NCI-H526 treated with DMSO at 0.1 percent for 48 hours (cell line): ENCODE data around the gene SLIT3.
"Not testable (repeated sequence)": the region's sequence is repeated elsewhere in the genome, so short reads cannot be mapped to it uniquely, and the experiment has no call there.

Experiments
- DNase-seq: peaks from one replicate; lab custom pipeline; 2025; lab: John Stamatoyannopoulos, UW

Gene SLIT3

DNA sequence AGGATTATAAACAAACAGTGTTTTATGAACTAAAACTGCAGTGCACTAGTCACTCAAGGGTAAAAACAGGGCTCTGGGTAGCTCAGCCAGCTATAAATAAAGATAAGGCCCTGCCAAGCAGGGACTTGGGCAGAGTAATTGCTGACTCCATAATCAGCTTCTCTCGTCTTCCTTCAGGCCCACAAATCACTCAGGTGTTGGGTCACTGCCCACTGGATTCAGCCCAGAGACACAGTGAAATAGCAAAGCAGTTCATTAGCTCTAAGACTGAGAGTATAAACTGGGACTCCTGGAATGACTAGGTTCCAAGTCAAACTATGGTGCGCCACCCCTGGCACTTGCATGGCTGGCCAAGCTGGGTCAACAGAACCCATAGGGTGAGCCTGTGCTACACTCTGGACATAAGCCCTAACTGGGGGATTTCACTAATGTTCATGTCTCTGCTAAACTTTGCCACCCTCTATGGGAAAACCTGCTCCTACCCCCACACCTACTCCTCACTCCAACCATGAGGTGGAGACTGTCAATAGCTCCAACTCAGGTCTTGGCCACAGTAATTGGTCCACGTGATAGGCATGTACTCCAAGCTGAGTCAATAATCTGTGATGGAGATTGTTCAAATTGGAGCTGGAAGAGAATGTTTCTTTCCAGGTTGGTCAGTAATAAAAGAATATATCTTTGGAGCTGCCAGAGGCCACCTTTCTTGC lies 158.5 kb downstream of the SLIT3 start:
- DNase-seq: no peak

DNA sequence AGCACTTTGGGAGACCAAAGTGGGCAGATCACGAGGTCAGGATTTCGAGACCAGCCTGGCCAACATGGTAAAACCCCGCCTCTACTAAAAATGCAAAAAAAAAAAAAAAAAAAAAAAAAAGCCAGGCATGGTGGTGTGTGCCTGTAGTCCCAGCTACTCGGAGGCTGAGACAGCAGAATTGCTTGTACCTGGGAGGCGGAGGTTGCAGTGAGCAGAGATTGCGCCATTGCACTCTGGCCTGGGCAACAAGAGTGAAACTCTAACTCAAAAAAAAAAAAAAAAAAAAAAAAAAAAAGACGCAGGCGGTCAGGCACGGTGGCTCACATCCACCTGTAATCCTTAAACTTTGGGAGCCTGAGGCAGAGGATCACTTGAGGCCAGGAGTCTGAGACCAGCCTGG lies 160.7 kb downstream of the SLIT3 start:
- not testable (repeated sequence) for DNase-seq

DNA sequence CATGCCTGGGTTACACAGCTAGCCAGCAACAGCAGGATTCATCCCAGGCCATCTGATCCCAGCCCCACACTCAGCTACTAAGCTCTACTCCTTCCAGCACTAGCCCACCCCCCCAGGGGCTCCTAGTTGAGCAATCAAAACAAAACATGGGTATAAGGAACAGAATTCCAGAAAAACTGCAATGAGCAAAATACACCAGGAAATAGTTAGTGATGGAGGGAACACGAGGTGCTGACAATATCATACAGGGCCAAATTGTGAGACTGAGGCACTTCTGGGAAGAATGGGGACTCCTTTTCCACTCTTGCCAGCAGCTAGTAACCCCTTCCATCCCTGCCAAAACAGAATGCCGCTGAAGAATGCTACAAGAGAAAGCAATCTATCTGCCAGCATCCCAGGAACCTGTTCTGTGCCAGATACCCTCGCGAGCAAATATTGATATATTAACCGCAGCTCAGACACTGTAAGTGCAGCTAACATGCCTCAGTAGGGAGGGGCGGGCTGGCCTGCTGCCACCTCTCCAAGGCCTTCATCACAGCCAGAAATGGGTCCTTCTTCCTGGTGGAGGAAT lies 161.4 kb downstream of the SLIT3 start:
- no peak for DNase-seq

DNA sequence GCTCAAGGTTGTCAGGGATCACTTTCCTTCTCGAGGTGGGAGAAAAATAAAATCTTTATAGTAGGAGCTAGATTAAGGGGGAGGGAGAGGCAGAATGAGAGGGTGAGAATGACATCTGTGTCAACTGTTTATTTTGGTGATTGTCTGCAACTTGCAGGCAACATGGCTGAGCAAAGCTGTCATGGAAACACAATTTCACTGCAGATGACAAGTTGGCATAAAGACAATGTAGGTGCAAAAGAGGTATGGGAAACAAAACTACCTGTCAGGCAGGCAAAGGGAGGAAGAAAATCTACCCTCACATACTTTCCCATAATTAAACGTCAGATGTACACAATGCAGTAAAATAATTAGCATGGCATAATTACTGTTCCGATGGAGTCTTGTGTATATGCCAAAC lies 167.4 kb downstream of the SLIT3 start:
- no peak for DNase-seq

DNA sequence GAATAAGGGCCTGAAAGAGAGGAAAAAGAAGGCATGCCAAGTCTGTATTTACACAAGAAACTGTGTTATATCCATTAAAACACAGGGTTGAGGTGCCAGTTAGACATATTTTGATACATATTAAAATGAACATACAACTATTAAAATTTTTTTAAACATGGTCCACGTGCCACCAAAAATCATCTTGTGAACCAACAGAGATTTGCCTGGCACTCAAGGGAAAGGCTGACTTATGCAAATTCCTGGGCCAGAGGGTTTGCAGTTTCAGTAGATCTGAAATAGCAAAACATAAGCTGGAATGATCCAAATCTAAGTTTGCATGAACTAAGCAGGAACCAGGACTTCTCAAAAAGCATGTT lies 168.7 kb downstream of the SLIT3 start:
- no peak for DNase-seq

DNA sequence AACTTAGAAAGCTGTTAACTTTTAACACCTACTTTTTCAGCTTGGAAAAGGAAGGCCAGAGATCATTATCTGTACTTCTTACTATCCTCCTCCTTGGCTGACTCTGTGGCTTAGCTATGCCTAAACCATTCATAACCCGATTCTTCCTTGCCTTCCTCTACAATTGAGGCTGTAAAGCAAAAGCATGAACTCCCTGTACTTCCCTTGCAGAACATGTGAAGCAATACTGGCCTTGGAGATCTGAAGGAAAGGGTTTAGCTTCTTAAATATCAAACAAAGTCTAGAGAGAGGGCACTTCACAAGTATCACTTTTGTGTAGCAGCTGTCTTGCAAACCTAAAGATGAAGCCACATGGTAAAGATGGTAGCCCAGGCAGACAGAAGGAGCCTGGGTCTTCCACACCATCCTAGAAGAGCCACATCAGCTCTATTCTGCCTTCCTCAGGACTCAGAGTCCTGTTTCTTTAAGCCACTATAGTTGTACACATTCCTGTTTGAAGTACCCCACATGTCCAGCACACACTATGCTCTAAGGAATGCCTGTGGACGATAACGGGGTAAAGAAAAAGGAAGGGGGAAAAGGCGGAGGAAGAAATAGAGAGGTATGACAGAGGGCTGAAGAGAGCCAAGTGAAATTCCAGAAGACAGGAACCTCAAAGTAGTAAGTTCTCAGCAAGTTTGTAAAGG lies 169.2 kb downstream of the SLIT3 start:
- DNase-seq: no peak

DNA sequence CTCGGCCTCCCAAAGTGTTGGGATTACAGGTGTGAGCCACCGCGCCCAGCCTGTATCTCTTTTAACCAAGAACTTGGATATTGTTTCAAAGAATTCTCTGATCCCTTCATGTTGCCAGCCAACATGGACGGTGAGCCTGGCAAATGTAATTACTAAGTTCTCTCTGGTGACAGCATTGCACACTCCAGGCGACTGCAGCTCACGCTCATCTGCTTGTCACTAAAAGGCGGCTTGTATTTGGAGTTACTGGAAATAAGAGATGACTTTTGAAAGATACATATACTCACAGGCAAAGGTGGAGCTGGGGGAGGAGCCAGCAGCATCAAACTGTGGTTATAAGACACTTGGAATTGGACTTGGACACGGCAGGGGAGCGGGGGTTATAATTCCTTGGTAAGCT lies 172.3 kb downstream of the SLIT3 start:
- no peak for DNase-seq

DNA sequence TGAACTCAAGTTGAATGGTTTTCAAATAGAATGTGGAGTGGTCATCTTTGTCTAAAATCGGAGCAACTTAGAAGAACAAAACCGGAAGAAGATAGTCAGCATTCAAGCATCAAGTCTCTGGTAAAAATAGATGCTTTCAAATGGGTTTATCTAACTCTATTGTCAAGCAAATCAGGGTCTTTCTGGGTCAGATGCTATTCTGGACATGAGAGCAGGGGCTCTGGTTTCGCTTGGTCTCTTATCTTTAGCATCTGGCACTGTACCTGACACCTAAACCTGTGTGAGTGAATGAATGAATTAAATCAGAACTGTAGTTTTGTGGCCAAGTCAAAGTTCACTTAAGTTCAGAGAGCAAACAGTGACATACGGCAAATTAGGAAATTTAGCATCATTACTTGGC lies 173.5 kb downstream of the SLIT3 start:
- DNase-seq: no peak

DNA sequence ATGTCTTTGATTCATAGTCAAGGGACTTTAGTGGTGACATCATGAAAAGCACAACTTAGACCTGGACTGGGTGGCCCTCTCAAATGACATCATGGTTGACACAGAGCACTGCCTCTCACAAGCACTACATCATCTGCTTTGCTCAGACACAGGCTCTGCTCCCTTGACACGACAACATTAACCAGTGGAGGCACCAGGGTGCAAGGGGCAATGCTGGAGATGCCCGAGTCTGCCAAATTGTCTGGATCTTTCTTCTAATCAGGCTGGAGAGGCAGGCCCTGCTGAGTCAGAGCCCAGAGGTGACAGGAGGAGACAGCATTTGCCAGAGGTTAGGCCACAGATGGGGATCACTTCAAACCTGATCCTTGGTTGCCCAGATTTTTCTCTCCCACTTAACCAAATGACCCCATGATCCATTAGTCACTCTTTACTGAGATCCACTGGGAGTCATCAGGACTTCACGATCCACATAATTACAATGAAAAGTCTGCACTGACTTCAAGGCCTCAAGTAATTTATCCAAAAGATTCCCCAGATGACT lies 174.4 kb downstream of the SLIT3 start:
- DNase-seq: no peak

DNA sequence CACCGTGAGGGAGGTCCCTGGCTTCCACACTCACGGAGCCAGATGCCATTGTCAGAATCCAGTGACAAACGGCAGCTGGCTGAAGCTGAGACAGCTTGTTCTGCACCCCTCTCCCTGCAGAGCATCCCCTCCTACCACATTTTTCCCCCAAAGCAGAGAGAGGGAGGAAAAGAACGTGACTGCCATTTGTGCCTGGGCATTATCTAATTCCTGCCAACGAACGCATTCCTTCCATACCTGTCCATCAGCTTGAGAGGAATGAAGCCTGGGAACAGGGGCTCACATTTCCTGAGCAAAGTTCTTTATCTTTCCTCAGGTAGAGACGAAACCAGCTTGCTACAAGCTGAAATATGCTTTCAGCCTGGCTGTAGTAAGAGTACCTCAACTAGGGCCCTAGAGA lies 175.4 kb downstream of the SLIT3 start:
- DNase-seq: no peak

DNA sequence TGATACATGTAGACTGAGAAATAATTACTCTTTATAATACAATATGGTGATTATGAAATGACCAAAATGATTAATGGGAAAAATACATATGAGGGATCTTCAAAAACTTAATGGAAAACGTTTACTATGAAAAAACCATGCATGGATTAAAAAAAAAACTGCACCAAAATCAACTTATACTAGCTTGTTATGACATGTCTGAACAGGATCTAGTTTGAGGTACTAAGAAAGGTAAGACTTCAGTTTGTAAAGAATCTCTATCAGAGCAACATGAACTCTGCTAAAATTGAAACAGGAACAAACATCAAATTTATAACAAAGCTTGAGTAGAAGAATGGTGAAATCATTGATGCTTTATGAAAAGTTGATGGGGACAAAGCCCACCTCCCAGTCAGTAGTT lies 178.0 kb downstream of the SLIT3 start:
- no peak for DNase-seq

DNA sequence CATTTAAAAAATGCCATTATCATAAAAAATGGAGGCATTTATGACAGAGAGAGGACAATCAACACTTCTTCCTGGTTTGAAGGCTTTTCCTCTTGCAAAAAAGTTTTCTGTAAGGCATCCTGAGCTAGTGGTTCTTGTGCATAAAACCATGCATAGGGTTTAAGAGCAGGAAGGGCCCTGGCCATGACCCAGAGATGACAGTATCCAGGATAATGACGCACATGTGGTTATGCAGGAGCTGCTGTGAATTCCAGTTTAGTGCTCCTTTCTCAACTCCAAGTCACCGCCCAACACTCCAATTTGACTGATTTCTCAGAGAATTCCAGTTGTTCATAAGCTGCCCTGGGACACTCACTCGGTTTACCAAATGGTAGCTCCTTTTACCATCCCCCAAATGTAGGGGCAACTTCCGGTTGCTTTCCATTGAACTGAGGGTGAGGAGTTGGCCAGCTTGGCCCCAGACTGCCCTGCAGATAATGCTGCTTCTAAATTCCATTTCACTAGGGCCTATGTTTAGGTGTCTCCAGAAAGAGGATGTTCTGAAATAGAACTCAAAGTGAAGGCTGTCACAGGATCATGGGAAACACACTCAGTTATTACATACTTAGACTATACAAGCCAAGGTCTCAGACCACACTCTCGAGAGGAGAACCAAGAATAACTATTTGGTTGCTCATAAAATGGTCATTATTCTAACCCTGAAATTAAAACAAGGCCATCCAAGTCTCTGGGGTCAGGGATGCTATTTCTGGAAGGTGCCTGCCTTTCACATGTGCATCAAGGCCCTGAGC lies 179.1 kb downstream of the SLIT3 start:
- no peak for DNase-seq

DNA sequence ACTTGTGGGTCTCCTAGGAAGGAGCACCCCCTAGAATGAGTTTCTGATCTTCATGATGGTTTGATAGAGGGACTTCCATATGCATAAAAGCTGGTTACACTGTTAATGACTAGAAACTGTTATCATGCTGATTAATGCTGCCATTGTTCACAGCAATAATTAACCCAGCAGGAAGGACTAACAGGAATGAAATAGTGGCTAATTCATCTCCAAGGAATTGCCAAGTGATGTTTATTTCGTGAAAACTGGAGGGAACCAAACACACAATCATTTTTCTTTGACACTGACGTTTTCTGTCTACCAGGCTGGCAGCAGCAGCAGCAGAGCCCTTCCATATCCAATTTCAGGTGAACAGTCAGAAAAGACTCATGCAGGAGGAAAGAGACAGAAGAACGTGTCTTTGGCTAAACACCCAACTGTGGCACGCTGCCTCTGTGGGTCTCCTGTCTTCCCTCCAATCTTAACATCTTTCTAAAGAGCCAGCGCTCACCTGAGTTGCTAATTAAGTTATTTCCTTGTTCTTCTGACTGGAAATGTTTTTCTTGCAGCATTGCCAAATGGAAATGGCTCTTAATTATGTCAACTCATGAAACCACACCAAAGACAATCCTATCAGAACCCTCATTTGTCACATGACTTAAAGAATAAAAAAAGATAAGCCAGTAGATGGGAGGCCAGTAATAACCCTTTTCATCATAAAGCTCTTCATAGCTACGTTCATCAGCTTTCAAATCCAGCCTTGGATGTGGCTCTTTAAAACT lies 181.5 kb downstream of the SLIT3 start:
- DNase-seq: no peak

DNA sequence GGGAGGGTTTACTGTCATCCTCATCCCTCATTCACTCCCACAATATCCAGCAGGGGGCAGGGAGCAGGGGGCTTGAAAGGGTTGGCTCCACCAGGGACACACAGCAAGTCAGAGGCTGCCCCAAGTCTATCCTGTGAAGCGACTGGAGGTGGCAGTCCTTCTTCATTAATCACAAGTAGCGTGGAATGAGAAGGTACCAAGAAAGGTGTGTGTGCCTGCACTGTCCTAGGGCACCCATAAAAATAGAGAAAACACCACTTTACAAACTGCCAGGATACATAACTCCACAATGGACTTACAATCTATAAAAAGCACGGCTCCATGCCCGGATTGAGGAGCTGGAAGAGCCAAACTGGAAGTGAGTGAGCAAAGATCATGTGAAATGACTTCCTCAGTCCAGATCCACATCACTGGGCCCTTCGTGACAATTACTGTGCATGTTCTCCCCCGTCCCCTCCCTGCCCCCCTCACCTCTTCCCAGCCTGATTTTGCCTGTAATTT lies 183.9 kb downstream of the SLIT3 start:
- no peak for DNase-seq

DNA sequence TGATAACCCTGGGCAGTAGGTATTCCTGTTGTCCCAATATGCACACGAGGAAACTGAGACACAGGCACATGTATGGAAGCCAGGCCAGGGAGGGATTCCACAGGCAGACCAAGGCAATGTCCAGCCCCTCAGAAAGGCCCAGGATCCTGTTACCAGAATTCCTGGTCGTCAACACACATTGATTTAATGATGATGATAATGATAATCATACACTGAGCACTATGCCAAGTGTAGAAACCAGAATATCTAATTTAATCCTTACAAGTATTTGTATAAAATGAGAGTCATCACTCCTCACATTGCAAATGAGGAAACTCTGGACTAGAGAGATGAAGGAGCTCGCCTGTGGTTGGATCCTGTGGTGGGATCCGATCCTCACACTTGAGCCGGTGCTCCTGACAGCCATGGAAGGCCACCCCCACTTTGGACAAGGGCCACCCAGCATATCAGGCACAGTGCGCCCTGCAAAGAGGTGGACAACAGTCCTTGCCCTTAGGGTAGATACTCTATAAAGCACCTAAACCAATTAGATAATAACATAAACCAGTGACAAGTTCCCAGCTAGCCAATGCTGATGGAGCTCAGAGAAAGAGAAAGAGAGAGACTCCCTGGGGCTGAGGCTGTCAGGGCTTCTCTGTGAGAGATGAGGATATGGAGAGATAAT lies 185.3 kb downstream of the SLIT3 start:
- no peak for DNase-seq

DNA sequence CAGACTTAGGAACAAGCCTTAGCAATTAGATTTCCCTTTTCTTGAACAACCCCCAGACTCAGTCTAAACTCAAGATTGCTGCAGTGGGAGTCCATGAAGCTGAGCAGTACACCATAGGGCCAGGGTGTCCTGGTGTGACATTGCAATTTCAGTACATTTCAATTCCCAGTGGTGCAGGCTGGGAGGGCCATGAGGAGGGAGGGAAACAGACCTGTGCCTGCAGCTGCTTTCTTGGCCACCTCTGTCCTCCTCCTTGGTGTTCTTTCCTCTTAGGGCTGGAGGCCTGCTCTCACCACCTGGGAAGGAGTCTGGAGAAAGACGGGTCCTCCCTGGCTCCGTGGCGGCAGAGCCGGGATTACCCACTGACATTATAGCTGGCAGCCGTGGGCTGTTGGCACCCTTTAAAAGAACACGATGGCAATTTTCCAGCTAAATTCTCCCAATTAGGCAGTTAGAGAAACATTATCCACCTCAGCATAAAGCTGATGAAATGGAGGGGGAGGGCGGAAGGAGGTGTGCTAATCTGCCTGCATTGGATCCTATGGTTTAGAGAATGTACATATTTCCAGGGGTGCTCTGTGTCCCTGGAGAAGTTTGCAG lies 186.4 kb downstream of the SLIT3 start:
- no peak for DNase-seq

DNA sequence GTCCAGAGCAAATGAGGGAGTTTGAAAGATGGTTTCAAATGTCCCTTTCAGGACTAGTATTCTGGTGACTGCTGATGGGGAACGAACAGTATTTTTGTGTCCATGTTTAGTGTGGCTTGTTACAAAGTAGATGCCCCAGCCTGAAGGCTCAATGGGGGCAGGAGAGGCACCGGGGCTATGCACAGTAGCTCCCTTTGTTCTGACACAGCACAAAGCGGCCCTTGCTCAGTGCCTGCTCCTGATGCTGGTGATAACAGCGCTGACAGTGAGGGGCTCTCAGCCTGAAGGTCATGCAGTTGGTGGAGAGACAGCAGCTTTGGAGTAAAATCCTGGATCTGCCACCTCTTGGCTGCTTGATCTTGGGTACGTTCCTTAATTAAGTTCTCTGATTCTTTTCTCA lies 188.9 kb downstream of the SLIT3 start:
- DNase-seq: no peak

DNA sequence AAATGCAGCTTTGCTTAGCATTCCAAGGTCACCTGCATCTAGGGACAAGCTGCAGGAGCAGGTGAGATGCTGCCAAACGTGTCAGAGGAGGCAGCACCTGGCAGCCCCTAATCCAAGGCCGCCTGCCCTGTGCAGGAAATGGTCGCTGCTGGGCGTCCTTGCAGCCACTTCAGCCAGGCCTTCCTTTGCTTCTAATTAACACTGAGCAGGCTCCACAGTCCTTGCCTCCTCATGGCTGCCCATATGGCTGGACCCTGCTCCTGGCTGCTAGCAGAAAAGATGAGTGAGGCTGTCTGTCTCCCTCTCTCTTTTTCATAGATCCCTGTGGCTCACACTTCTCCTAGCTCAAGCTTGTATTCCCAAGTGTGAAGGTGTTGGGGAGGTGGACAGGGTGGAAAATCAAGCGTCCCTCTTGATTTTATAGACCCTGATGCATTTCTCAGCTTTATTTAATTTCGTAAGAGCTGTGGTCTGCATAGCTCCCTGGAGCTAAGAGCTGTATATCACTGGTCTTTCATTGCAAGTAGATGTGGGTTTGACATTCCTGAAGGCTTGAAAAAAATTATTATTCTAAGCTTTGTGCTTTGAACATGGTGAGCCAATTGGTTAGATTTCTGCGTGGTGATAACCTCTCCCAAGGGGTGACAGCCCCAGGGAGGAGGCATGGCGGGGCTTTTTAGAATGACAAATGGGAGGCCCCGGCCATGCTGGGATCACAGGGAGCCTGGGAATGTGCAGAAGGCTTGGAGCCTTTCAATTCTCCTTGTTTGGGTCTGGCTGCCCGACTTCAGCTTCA lies 193.8 kb downstream of the SLIT3 start:
- DNase-seq: no peak

DNA sequence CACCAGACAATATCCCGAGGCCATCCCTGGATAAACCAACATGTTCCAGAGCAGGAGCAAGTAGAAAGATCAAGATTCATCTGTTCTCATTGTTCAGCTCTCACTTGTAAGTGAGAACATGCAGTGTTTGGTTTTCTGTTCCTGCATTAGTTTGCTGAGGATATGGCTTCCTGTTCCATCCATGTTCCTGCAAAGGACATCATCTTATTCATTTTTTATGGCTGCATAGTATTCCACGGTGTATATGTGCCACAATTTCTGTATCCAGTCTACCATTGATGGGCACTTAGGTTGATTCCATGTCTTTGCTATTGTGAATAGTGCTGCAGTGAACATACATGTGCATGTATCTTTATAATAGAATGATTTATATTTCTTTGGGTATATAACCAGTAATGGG lies 195.4 kb downstream of the SLIT3 start:
- DNase-seq: not testable (repeated sequence)
